Spleen (tissue), 11 donors: ENCODE data around the gene CYP1A2. TPM values are rescaled to one million over a fixed set of nuclear protein-coding genes. Genes with fewer than 3 reads are reported as not detected.
A peak's percentile ranks its signal among the peaks of the same experiment; 100 is the strongest.

Experiments used
- DNase-seq: peaks from one replicate; pipeline ENCODE4 v3.0.0-alpha.2; 2020
- H3K27ac ChIP-seq, 8 donors: fragments of 200-600 bp; sonication (generic) in 7 of 8; 1 replicate in 4 of 8; 2 replicates in 4 of 8; pipeline versions ENCODE4 v1.5.0 to v1.8.0; 2016 to 2021; ENCODE audit warnings: inconsistent platforms in 4 of 8, mild to moderate bottlenecking in 4 of 8, moderate library complexity in 1 of 8
- H3K27me3 ChIP-seq, 7 donors: fragments of 200-600 bp; sonication (generic) in 6 of 7; replicated peaks in 1 of 7; 1 replicate in 4 of 7; 2 replicates in 3 of 7; pipeline versions ENCODE4 v1.5.0 to v1.8.0; 2016 to 2021; ENCODE audit warnings: inconsistent platforms in 3 of 7, mild to moderate bottlenecking in 1 of 7
- H3K36me3 ChIP-seq, 6 donors: fragments of 200-600 bp; sonication (generic) in 5 of 6; 1 replicate in 4 of 6; 2 replicates in 2 of 6; pipeline versions ENCODE4 v1.5.0 to v1.8.0; 2016 to 2021; ENCODE audit warnings: inconsistent platforms in 2 of 6
- H3K4me1 ChIP-seq, 6 donors: fragments of 200-600 bp; sonication (generic) in 5 of 6; 1 replicate in 3 of 6; 2 replicates in 3 of 6; pipeline versions ENCODE4 v1.5.0 to v1.8.0; 2016 to 2021; ENCODE audit warnings: inconsistent platforms in 3 of 6
- H3K4me3 ChIP-seq, 8 donors: fragments of 200-600 bp; sonication (generic) in 7 of 8; 1 replicate in 4 of 8; 2 replicates in 4 of 8; pipeline versions ENCODE4 v1.5.0 to v1.8.0; 2016 to 2021; ENCODE audit warnings: inconsistent platforms in 4 of 8, mild to moderate bottlenecking in 4 of 8, moderate library complexity in 2 of 8
- H3K9me3 ChIP-seq, 8 donors: fragments of 200-600 bp; sonication (generic) in 7 of 8; 1 replicate in 4 of 8; 2 replicates in 4 of 8; pipeline versions ENCODE4 v1.5.0 to v1.8.0; 2016 to 2021; ENCODE audit warnings: inconsistent platforms in 4 of 8
- CTCF ChIP-seq, 11 experiments: fragments of 200-600 bp in 7 of 11; fragments of 450-650 bp in 4 of 11; sonication (generic) in 4 of 11; IDR thresholded peaks in 8 of 11; conservative IDR thresholded peaks in 3 of 11; 1 replicate in 7 of 11; 2 replicates in 4 of 11; pipeline versions ENCODE4 v1.4.0 to v1.8.0; 2016 to 2021; ENCODE audit warnings: antibody characterized with exemption in 11 of 11, inconsistent platforms in 4 of 11, mild to moderate bottlenecking in 1 of 11
- POLR2A ChIP-seq, 3 donors: fragments of 450-650 bp; IDR thresholded peaks; one replicate each; pipeline ENCODE4 v1.5.1; 2017; ENCODE audit warnings: antibody characterized with exemption in 3 of 3, mild to moderate bottlenecking in 1 of 3
- POLR2AphosphoS5 ChIP-seq, 3 donors: sonication (generic); formaldehyde crosslinking; IDR thresholded peaks; one replicate each; pipeline ENCODE4 v1.5.1; 2017; ENCODE audit warnings: antibody characterized with exemption in 3 of 3
- WGBS, 5 donors: extraction: QIAGEN DNeasy Blood & Tissue Kit in 3 of 5; methylation state at CpG; one replicate each; pipeline versions ENCODE4 v1.1.5 to v1.1.7; 2013 to 2018; 5-methylcytosine and 5-hydroxymethylcytosine counted together
- intact Hi-C: fragments of 100-400 bp; cut with DNase I; formaldehyde crosslinking; loops from one replicate; pipeline ENCODE4 v1.15.0; 2023; ENCODE audit warnings: low total_unique reads
- polyA plus RNA-seq, 3 donors: library from polyadenylated mRNA; stranded (reverse); fragments of 200-250 nt; gene quantifications; one replicate each; pipeline ENCODE4 v1.2.1, GENCODE V29; 2013
- total RNA-seq, 7 donors: library from RNA; depleted of rRNA in 3 of 7; stranded (reverse); fragments of >200 nt in 3 of 7; fragmentation: NEBNext Ultra II Directional in 4 of 7; extraction: Animal tissue kit (Norgen Biotek cat#: 25700) in 4 of 7; gene quantifications; one replicate each; pipeline versions ENCODE4 v1.1.0 to v1.2.1, GENCODE V29; 2016 to 2021
- donor health status: healthy with polysubstance abuse.
- donor health status: DM: no; HTN: no; CAD: no; lungs with moderate emphysema.
- donor health status: DM: no; HTN: no; CAD: no.
- donor health status: Bipolar disorder and iron deficiency.
- donor health status: healthy.
- donor health status: DM: no; HTN: no; CAD: no.
- donor health status: DM: yes; HTN: yes; CAD: no.

The CYP1A2 gene
- total and polyA plus RNA-seq, 10 donors, result not detected

GRCh38 chr15:74780523-74781430 is 32.1 kb downstream of the CYP1A2 start:
- 20 to 28% (median 22%) methylated on average over 16 of the region's 16 CpGs for WGBS, 5 donors
- peak in 1 of 11 experiments; percentile 4 for TF ChIP-seq CTCF (IDR thresholded peaks at IDR 0.05 in 8 of 11, conservative IDR thresholded peaks at IDR 0.05 in 3 of 11)
- TF ChIP-seq POLR2A (IDR thresholded peaks at IDR 0.05), result peak in 1 of 3 donors; percentile 7
- TF ChIP-seq POLR2AphosphoS5 (IDR thresholded peaks at IDR 0.05), result peak in 2 of 3 donors; percentile 68 to 87
- Histone ChIP-seq H3K4me3 (peak overlapping the region; percentile 28 to 98 (median 86)), H3K27ac (peak overlapping the region; percentile 72 to 99 (median 96)), H3K4me1 (peaks cover 75 to 93% (median 89%) of the 10 kb centered on the region in 6 donors), H3K36me3 (peaks cover 0 to 17% (median 0%) of the 10 kb centered on the region in 6 donors), H3K27me3 (no peaks in the 10 kb centered on the region), H3K9me3 (no peaks in the 10 kb centered on the region)
- DNase-seq, result peak; percentile 87
- intact Hi-C loops, result loop anchor here (5.0 kb wide), 1 partner anchor 62 kb away; the partner anchor contains the start of gene ULK3

GRCh38 chr15:74781431-74782258 is 33.0 kb downstream of the CYP1A2 start, which contains the start of gene CSK:
TSS of gene CSK (plus strand) at chr15:74782080. CDS start at chr15:74798298, 16,218 bp downstream.
- no peaks in the 10 kb centered on the region for H3K27me3 ChIP-seq
- peak within 1 kb of the TSS; percentile 89 to 99 (median 96) for H3K27ac ChIP-seq
- WGBS, 5 donors, result 1% methylated on average over 20 to 74 of the region's 74 CpGs
- H3K9me3 ChIP-seq, result no peaks in the 10 kb centered on the region
- TF ChIP-seq POLR2A (IDR thresholded peaks at IDR 0.05), result no peak
- peak; percentile 26 to 86 (median 75) for TF ChIP-seq CTCF (IDR thresholded peaks at IDR 0.05 in 8 of 11, conservative IDR thresholded peaks at IDR 0.05 in 3 of 11)
- TF ChIP-seq POLR2AphosphoS5 (IDR thresholded peaks at IDR 0.05), result peak; percentile 77 to 85 (median 84)
- peaks cover 0 to 22% (median 0%) of the 10 kb centered on the region in 6 donors for H3K36me3 ChIP-seq
- peaks cover 75 to 93% (median 89%) of the 10 kb centered on the region in 6 donors for H3K4me1 ChIP-seq
- H3K4me3 ChIP-seq, result peak within 1 kb of the TSS; percentile 82 to 98 (median 86)
- DNase-seq, result peak; percentile 96
- intact Hi-C loops, result loop anchor here (5.0 kb wide), 1 partner anchor 61 kb away; the partner anchor contains the start of gene ULK3

GRCh38 chr15:74782259-74783071 is 33.8 kb downstream of the CYP1A2 start:
- Histone ChIP-seq H3K36me3 (peaks cover 0 to 25% (median 0%) of the 10 kb centered on the region in 6 donors), H3K9me3 (no peaks in the 10 kb centered on the region), H3K27ac (peak overlapping the region; percentile 89 to 99 (median 96)), H3K27me3 (no peaks in the 10 kb centered on the region), H3K4me1 (peaks cover 75 to 93% (median 89%) of the 10 kb centered on the region in 6 donors), H3K4me3 (peak overlapping the region; percentile 82 to 98 (median 86))
- 0 to 3% (median 1%) methylated on average over 20 to 72 of the region's 72 CpGs for WGBS, 5 donors
- intact Hi-C loops, result loop anchor here (5.0 kb wide), 1 partner anchor 60 kb away; the partner anchor contains the start of gene ULK3
- peak; percentile 95 for DNase-seq
- TF ChIP-seq CTCF (IDR thresholded peaks at IDR 0.05 in 8 of 11, conservative IDR thresholded peaks at IDR 0.05 in 3 of 11) (peak in 1 of 11 experiments; percentile 9), POLR2A (IDR thresholded peaks at IDR 0.05) (peak in 1 of 3 donors; percentile 38), POLR2AphosphoS5 (IDR thresholded peaks at IDR 0.05) (no peak)
